Vagina (tissue), 2 donors: ENCODE measurements around the gene NCK1. TPM values are rescaled to one million over a fixed set of nuclear protein-coding genes. Genes with fewer than 3 reads are reported as not detected.

Experiments used
- DNase-seq, 2 donors: peaks; one replicate each; pipeline ENCODE4 v3.0.0-alpha.2; 2017; ENCODE audit errors: extremely low spot score in 2 of 2
- H3K27ac ChIP-seq: fragments of 200-600 bp; sonication (generic); one replicate; pipeline ENCODE4 v1.5.1; 2019
- H3K27me3 ChIP-seq: fragments of 200-600 bp; sonication (generic); one replicate; pipeline ENCODE4 v1.5.1; 2019
- H3K36me3 ChIP-seq, 2 donors: fragments of 200-600 bp; sonication (generic); one replicate each; pipeline ENCODE4 v1.5.1; 2017 to 2019
- H3K4me1 ChIP-seq: fragments of 200-600 bp; sonication (generic); one replicate; pipeline ENCODE4 v1.5.1; 2019
- H3K4me3 ChIP-seq, 2 donors: fragments of 200-600 bp; sonication (generic); 1 replicate in 1 of 2; 2 replicates in 1 of 2; pipeline ENCODE4 v1.5.1; 2016 to 2019
- H3K9me3 ChIP-seq: fragments of 200-600 bp; sonication (generic); one replicate; pipeline ENCODE4 v1.5.1; 2019
- POLR2A ChIP-seq, 2 donors: fragments of 450-650 bp; IDR thresholded peaks; one replicate each; pipeline ENCODE4 v1.6.1; 2017; ENCODE audit warnings: antibody characterized with exemption in 2 of 2, mild to moderate bottlenecking in 2 of 2, moderate library complexity in 2 of 2
- POLR2AphosphoS5 ChIP-seq, 2 donors: sonication (generic); formaldehyde crosslinking; IDR thresholded peaks; one replicate each; pipeline ENCODE4 v1.9.0; 2017; ENCODE audit warnings: antibody characterized with exemption in 2 of 2, mild to moderate bottlenecking in 2 of 2, low read depth in 1 of 2; ENCODE audit not compliant: insufficient read depth in 1 of 2
- intact Hi-C: fragments of 100-400 bp; cut with DNase I; formaldehyde crosslinking; loops from one replicate; pipeline ENCODE4 v1.15.1; 2023
- total RNA-seq: library from RNA; depleted of rRNA; stranded (reverse); fragments of >200 nt; gene quantifications from one replicate; pipeline ENCODE4 v1.2.3, GENCODE V29; 2016
- TF ChIP-seq, protein P1 (sequence below), 3 experiments: fragments of 450-650 bp in 2 of 3; fragments of 200-600 bp in 1 of 3; sonication (generic) in 1 of 3; IDR thresholded peaks; one replicate each; pipeline ENCODE4 v1.5.1; 2017 to 2019; ENCODE audit warnings: antibody characterized with exemption in 3 of 3, mild to moderate bottlenecking in 2 of 3, moderate library complexity in 2 of 3

The NCK1 gene
- total RNA-seq, 1 donor from 2014 or later: 45.7 TPM

DNA sequence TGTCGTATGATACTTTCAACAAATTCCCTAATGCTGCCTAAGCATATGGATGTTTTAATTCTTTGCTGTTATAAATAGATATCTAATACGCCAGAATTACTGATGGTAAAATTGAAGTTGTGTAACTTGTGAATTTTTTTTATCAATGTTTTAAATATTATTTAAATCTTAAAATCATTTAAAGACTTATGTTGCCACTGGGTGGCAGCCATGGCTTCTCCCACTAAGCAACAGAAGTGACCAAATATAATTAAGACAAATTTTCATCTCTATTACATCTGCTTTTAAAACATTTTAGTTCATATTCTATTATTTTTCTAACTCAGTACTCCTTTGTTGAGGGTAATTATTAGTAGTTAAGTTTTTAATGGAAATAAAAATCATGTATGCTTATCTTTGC is 87.7 kb downstream of the NCK1 start:
- intact Hi-C loops: no loop called here
- H3K4me1 ChIP-seq: peaks cover 30% of the 10 kb centered on the region
- H3K27me3 ChIP-seq: no peaks in the 10 kb centered on the region
- no peak overlapping the region for H3K4me3 ChIP-seq
- TF ChIP-seq, protein P1, sequence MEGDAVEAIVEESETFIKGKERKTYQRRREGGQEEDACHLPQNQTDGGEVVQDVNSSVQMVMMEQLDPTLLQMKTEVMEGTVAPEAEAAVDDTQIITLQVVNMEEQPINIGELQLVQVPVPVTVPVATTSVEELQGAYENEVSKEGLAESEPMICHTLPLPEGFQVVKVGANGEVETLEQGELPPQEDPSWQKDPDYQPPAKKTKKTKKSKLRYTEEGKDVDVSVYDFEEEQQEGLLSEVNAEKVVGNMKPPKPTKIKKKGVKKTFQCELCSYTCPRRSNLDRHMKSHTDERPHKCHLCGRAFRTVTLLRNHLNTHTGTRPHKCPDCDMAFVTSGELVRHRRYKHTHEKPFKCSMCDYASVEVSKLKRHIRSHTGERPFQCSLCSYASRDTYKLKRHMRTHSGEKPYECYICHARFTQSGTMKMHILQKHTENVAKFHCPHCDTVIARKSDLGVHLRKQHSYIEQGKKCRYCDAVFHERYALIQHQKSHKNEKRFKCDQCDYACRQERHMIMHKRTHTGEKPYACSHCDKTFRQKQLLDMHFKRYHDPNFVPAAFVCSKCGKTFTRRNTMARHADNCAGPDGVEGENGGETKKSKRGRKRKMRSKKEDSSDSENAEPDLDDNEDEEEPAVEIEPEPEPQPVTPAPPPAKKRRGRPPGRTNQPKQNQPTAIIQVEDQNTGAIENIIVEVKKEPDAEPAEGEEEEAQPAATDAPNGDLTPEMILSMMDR (IDR thresholded peaks at IDR 0.05): no peak
- no peak for TF ChIP-seq POLR2A (IDR thresholded peaks at IDR 0.05)
- TF ChIP-seq POLR2AphosphoS5 (IDR thresholded peaks at IDR 0.05; ENCODE audit: insufficient read depth in 1 of 2, low read depth in 1 of 2): no peak
- DNase-seq: no peak
- H3K36me3 ChIP-seq: peaks cover 0 to 7% of the 10 kb centered on the region in 2 donors
- H3K9me3 ChIP-seq: no peaks in the 10 kb centered on the region
- no peak overlapping the region for H3K27ac ChIP-seq

GRCh38 chr3:136950623-136951022 is 88.6 kb downstream of the NCK1 start:
- intact Hi-C loops: no loop called here
- H3K4me3 ChIP-seq: no peak overlapping the region
- no peak for TF ChIP-seq POLR2AphosphoS5 (IDR thresholded peaks at IDR 0.05; ENCODE audit: insufficient read depth in 1 of 2, low read depth in 1 of 2)
- no peak for TF ChIP-seq POLR2A (IDR thresholded peaks at IDR 0.05)
- TF ChIP-seq, protein P1 (IDR thresholded peaks at IDR 0.05): no peak
- no peak overlapping the region for H3K27ac ChIP-seq
- H3K9me3 ChIP-seq: no peaks in the 10 kb centered on the region
- no peak for DNase-seq
- peaks cover 39% of the 10 kb centered on the region for H3K4me1 ChIP-seq
- H3K36me3 ChIP-seq: peaks cover 0 to 7% of the 10 kb centered on the region in 2 donors
- no peaks in the 10 kb centered on the region for H3K27me3 ChIP-seq

DNA sequence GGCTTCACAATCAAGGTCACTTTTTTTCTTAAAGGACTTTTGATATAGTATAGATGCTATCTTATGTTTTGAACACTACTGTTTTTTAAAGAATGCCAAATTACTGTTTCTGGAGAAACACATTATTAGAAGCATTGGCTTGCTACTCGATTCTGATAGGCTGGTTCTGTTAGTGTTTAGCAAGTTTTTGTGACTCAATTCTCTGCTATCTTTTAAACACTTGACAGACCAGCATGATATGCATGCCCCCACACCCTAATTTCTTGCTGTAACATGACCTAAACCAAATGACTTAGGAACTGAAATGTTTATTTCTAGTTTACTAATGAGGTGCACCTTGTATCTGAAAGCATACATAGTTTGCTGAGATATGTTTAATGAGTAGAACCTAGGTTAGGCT is 90.3 kb downstream of the NCK1 start:
- Histone ChIP-seq H3K27ac (no peak overlapping the region), H3K4me3 (no peak overlapping the region), H3K27me3 (no peaks in the 10 kb centered on the region), H3K4me1 (peaks cover 42% of the 10 kb centered on the region), H3K36me3 (no peaks in the 10 kb centered on the region), H3K9me3 (no peaks in the 10 kb centered on the region)
- intact Hi-C loops: no loop called here
- no peak for DNase-seq
- TF ChIP-seq, protein P1 (IDR thresholded peaks at IDR 0.05): no peak
- TF ChIP-seq POLR2AphosphoS5 (IDR thresholded peaks at IDR 0.05; ENCODE audit: insufficient read depth in 1 of 2, low read depth in 1 of 2): no peak
- no peak for TF ChIP-seq POLR2A (IDR thresholded peaks at IDR 0.05)

DNA sequence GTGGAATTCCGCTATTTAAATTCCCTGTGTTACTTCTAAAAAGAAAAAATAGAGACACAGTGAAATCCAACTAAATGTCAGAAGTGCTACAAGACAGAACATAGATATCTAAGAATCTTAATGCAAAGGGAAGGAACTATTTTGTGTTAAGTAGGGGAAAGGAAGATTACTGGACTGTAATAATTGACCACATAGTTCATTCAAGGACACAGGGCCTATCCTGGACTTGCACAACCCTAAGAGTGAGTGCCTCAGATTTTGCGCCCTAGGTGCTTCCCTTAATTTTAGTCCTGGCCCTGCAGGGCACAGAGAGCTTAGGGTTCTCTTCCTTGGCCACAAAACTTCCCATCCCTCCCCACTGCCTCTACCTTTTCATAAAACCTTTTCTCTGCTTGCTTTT is 92.2 kb downstream of the NCK1 start:
- Histone ChIP-seq H3K27me3 (no peaks in the 10 kb centered on the region), H3K4me1 (peaks cover 42% of the 10 kb centered on the region), H3K27ac (no peak overlapping the region), H3K36me3 (no peaks in the 10 kb centered on the region), H3K4me3 (no peak overlapping the region), H3K9me3 (no peaks in the 10 kb centered on the region)
- intact Hi-C loops: no loop called here
- DNase-seq: no peak
- TF ChIP-seq POLR2AphosphoS5 (IDR thresholded peaks at IDR 0.05; ENCODE audit: insufficient read depth in 1 of 2, low read depth in 1 of 2) (no peak), POLR2A (IDR thresholded peaks at IDR 0.05) (no peak)
- TF ChIP-seq, protein P1 (IDR thresholded peaks at IDR 0.05): no peak

DNA sequence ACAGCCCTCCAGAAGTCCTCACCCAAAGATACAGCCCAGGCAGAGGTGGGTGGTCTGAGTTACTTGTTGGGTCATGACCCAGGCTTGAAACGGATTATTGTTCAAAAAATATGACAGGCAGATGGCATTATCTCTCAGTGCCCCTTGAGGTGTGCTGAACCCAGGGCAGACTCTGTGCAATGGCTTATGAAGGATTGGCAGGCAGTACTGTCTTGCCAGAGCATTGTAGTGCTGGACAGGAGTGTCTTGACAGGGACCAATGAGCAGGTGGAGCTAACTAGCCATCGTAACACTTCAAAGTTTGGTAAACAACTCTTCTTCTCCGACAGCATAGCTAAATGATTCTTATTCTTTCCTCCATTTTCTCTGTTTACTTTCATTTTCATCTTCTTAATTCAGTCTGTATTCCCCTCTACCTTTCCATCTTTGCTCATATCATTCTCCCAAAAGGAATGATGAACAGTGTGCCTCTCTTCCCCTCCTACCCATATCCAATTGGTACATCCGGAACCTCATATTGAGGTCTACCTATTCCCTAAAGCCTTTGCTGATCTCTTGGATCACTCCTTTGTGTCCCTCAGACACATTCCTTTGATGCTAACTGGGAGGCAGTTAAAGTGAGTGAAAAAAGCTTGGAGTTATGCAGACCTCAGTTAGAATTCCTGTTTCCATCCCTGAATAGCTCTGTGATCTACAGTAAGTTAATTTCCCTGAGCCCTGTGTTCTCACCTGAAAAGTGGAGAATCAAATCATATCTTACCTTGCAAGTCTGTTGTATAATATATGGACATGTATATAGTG is 93.2 kb downstream of the NCK1 start:
- TF ChIP-seq POLR2AphosphoS5 (IDR thresholded peaks at IDR 0.05; ENCODE audit: insufficient read depth in 1 of 2, low read depth in 1 of 2) (no peak), POLR2A (IDR thresholded peaks at IDR 0.05) (no peak)
- TF ChIP-seq, protein P1 (IDR thresholded peaks at IDR 0.05): no peak
- no peaks in the 10 kb centered on the region for H3K27me3 ChIP-seq
- no peak for DNase-seq
- intact Hi-C loops: no loop called here
- H3K36me3 ChIP-seq: no peaks in the 10 kb centered on the region
- H3K4me3 ChIP-seq: no peak overlapping the region
- peaks cover 42% of the 10 kb centered on the region for H3K4me1 ChIP-seq
- no peaks in the 10 kb centered on the region for H3K9me3 ChIP-seq
- H3K27ac ChIP-seq: no peak overlapping the region
